SKM-1 treated with dmso at 0.1 percent for 144 hours (cell line): ENCODE measurements around the gene HOXB7.

Source experiments
- DNase-seq: peaks from one replicate; lab custom pipeline; 2025; ENCODE audit not compliant: unreplicated experiment; lab: John Stamatoyannopoulos, UW

Gene HOXB7

GRCh38 chr17:48624544-48625494 is 14.0 kb upstream of the HOXB7 start:
- DNase-seq, result no peak

GRCh38 chr17:48624118-48624517 is 13.3 kb upstream of the HOXB7 start:
- no peak for DNase-seq

- no peak for DNase-seq
Measured at GRCh38 chr17:48623583-48623982, 12.8 kb upstream of the HOXB7 start.

- DNase-seq, result no peak
Measured at GRCh38 chr17:48622857-48623256, 12.0 kb upstream of the HOXB7 start.

GRCh38 chr17:48621410-48622392 is 10.9 kb upstream of the HOXB7 start:
- no peak for DNase-seq

GRCh38 chr17:48620461-48621139 is 9.8 kb upstream of the HOXB7 start:
- DNase-seq, result no peak

- no peak for DNase-seq
Measured at GRCh38 chr17:48619826-48620449, 9.1 kb upstream of the HOXB7 start.

GRCh38 chr17:48618256-48618896 is 7.6 kb upstream of the HOXB7 start:
- DNase-seq, result peak; percentile 69

- DNase-seq, result no peak
Measured at GRCh38 chr17:48617471-48618255, 6.8 kb upstream of the HOXB7 start.

GRCh38 chr17:48616717-48617470 is 6.1 kb upstream of the HOXB7 start:
- no peak for DNase-seq

- DNase-seq, result no peak
Measured at GRCh38 chr17:48615963-48616716, 5.3 kb upstream of the HOXB7 start.

GRCh38 chr17:48615047-48615962 is 4.5 kb upstream of the HOXB7 start, which contains the start of gene HOXB8:
Gene HOXB8 (minus strand): TSS chr17:48615292. CDS start chr17:48614704, 588 bp downstream.
- no peak for DNase-seq

- no peak for DNase-seq
Measured at GRCh38 chr17:48613862-48614694, 3.3 kb upstream of the HOXB7 start.

GRCh38 chr17:48612854-48613691 is 2.3 kb upstream of the HOXB7 start:
- DNase-seq, result no peak

GRCh38 chr17:48612456-48612853 is 1.6 kb upstream of the HOXB7 start:
- no peak for DNase-seq
